Kidney epithelial cell (primary cell): ENCODE measurements around the gene GAL. TPM values are rescaled to one million over a fixed set of nuclear protein-coding genes. Genes with fewer than 3 reads are reported as not detected.

Experiments used
- DNase-seq: peaks from one replicate; pipeline ENCODE4 v3.0.0-alpha.2; 2010; ENCODE audit warnings: low read depth
- H3K27me3 ChIP-seq: 2 replicates; pipeline ENCODE4 v1.6.0; 2011; ENCODE audit warnings: low read length; ENCODE audit not compliant: control insufficient read depth, insufficient read depth
- H3K36me3 ChIP-seq: 2 replicates; pipeline ENCODE4 v1.5.1; 2011; ENCODE audit warnings: low read length; ENCODE audit not compliant: control insufficient read depth, insufficient read depth
- H3K4me3 ChIP-seq: 2 replicates; pipeline ENCODE4 v1.5.1; 2011; ENCODE audit warnings: low read depth, mild to moderate bottlenecking, control low read depth, low read length
- total RNA-seq: library from RNA; depleted of rRNA; stranded (reverse); fragments of >200 nt; gene quantifications from 2 replicates; pipeline ENCODE4 v1.2.3, GENCODE V29; 2015
- TF ChIP-seq, protein P1 (sequence below): IDR thresholded peaks from 2 replicates; pipeline ENCODE4 v1.5.1; 2011; ENCODE audit warnings: mild to moderate bottlenecking, moderate library complexity, low read length, control low read depth, inconsistent platforms; ENCODE audit not compliant: insufficient read depth, poor library complexity, severe bottlenecking

The GAL gene
- total RNA-seq, 1 donor from 2014 or later = 20.8 TPM

DNA sequence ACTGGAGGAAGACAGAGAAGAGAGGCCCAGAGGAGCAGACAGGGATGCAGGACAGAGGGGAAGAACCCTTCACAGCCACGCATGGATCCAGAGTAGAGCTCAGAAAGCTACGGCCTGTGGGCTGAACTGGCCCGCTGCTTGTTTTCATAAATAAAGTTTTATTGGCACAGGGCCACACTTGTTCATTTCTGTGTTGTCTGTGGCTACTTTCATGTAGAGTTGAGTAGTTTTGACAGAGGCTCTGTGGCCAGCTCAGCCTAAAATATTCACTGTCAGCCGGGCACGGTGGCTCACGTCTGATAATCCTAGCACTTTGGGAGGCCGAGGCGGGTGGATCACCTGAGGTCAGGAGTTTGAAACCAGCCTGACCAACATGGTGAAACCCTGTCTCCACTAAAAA is 26.2 kb upstream of the GAL start:
- no peak for DNase-seq
- Histone ChIP-seq H3K36me3 (no peaks in the 10 kb centered on the region), H3K4me3 (no peak overlapping the region), H3K27me3 (peaks cover 11% of the 10 kb centered on the region)
- TF ChIP-seq, protein P1, sequence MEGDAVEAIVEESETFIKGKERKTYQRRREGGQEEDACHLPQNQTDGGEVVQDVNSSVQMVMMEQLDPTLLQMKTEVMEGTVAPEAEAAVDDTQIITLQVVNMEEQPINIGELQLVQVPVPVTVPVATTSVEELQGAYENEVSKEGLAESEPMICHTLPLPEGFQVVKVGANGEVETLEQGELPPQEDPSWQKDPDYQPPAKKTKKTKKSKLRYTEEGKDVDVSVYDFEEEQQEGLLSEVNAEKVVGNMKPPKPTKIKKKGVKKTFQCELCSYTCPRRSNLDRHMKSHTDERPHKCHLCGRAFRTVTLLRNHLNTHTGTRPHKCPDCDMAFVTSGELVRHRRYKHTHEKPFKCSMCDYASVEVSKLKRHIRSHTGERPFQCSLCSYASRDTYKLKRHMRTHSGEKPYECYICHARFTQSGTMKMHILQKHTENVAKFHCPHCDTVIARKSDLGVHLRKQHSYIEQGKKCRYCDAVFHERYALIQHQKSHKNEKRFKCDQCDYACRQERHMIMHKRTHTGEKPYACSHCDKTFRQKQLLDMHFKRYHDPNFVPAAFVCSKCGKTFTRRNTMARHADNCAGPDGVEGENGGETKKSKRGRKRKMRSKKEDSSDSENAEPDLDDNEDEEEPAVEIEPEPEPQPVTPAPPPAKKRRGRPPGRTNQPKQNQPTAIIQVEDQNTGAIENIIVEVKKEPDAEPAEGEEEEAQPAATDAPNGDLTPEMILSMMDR = no peak

DNA sequence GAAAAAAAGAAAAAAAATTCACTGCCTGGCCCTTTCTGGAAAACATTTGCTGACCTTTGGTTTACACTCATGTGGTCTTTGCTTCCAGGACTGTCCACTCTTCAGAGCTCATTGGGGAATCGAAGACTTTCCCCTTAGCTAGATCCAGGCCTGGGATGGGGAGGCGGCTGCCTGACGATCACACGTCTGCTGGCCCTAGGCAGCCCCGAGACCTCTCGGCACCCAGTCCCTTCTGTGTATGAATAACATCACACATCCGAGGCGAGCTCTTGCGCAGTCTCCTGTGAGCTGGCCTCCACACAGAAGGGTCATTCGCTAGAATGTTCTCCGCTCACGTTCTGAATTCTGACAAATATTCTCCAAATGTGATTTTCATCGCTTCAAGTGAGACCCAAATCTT is 25.7 kb upstream of the GAL start:
- no peak overlapping the region for H3K4me3 ChIP-seq
- peaks cover 14% of the 10 kb centered on the region for H3K27me3 ChIP-seq
- no peaks in the 10 kb centered on the region for H3K36me3 ChIP-seq
- TF ChIP-seq, protein P1 = no peak
- DNase-seq = no peak

DNA sequence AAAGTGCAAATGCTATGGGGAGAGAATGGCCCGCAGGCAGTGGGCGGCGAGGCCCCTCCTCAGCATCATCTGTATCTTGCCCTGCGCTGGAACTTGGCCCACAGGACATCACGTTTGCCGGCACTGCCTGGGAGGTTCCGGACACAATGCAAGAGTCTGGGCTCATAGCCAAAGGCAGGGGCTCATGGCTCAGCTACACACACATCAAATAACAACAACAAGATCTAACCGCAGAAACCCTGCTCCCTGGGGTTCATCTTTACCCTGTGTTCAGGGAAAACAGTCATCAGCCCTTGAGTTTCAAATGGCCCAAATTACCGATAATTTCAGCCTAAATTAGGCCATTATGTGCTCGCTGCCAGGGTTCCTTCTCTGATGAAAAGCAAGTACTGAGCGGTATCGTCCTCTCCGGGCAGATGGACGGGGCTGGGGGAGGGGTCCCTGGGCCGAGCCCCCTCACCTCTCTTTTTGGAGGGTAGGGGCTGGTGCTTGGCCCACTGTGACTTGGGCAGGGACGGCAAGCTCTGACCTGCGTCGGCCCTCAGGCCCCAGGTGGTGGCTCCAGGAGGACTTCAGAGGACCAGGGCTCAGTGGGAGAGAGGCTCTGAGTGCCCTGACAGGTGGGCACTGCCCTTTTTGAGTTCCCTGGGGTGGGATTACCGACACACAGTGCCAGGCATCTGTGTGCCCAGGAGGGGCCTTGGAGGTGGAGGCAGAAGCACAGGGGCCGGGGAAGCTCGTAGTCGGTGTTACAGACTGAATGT is 25.0 kb upstream of the GAL start:
- H3K4me3 ChIP-seq = no peak overlapping the region
- TF ChIP-seq, protein P1 = no peak
- no peaks in the 10 kb centered on the region for H3K36me3 ChIP-seq
- H3K27me3 ChIP-seq = peaks cover 16% of the 10 kb centered on the region
- DNase-seq = peak; percentile 67

DNA sequence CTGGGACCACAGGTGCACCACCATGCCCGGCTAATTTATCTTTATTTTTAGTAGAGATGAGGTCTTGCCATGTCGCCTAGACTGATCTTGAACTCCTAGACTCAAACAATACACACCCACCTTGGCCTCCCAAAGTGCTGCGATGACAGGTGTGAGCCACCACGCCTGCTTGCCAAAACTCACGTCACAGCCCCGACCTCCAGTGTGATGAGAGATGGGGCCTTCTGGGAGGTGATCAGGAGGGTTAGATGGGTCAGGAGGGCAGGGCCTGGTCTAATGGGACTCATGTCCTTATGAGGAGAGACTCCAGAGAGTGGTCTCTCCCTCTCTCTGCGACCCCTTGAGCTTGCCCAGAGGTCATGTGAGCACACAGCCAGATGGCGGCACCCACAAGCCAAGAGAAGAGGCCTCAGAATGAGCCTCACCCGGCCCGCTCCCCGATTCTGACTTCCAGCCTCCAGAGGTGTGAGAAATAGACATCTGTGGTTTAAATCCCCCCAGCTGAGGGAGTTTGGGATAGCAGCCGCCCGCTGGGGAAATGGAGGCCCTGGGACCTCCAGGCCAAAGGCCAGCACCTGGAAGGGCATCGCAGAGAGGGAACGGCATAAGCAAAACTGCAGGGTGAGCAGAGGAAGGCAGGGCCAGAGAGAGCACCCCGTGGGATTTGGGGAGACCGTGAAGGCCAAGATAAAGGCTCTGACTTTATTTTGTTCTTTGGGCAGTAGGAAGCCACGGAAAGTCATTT is 24.1 kb upstream of the GAL start:
- no peak overlapping the region for H3K4me3 ChIP-seq
- peaks cover 19% of the 10 kb centered on the region for H3K27me3 ChIP-seq
- no peaks in the 10 kb centered on the region for H3K36me3 ChIP-seq
- no peak for DNase-seq
- TF ChIP-seq, protein P1 = no peak

DNA sequence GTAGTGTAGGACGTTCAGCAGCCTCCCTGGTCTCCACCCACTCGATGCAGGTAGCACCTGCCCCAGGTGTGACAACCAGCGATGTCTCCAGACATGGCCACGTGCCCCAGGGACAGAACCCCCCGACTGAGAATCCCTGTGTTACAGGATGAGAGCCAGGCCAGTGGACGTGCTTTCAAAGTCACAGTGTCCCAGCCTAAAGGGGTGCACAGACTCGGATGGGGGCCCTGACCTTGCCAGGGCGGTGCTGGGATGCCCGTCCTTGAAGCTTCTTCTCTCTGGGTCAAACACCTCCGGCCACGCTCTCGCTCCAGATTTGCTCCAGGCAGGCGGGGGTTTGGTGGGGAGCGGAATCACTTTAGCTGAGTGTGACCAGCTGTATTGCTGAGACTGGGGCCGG is 23.3 kb upstream of the GAL start:
- TF ChIP-seq, protein P1 = no peak
- Histone ChIP-seq H3K4me3 (no peak overlapping the region), H3K36me3 (no peaks in the 10 kb centered on the region), H3K27me3 (peaks cover 19% of the 10 kb centered on the region)
- no peak for DNase-seq
